Measurements from ENCODE around the gene PHYH.

- TF ChIP-seq POLR2A (IDR thresholded peaks at IDR 0.05; ENCODE audit: low read depth, low read length) (no peak), MAZ (IDR thresholded peaks at IDR 0.05; ENCODE audit: borderline replicate concordance, low read depth, low read length) (no peak)
Measured at GRCh38 chr10:13346283-13347042, 46.6 kb upstream of the PHYH start.
